ENCODE data around the gene JADE2.

The JADE2 gene

DNA sequence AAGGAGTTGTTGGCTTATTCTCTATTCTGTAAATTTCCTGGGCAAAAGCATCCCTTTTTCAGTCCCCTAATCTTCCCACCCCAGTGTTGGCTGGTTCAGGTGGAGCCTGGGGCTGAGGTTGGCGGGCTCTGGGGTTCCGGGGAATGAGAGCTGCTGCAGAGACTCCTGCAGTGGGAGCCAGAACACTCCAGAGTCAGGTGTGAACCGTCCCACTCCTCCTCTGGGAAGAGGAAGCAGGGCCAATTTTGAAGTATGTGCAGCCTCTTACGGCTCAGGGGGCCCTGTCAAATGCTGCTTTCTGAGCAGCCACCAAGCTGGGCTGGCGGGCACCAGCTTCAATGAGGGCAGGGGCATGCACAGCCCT, 42.8 kb downstream of the JADE2 start:
- H3K79me1 ChIP-seq (replicated peaks; ENCODE audit: low read length, poor library complexity, severe bottlenecking) = peaks cover 59% of the 10 kb centered on the region
- 87% methylated on average over 5 of the region's 5 CpGs for WGBS
- H3K4ac ChIP-seq (ENCODE audit: low read depth in 1 of 2, low read length in 2 of 2) = no peak overlapping the region
- no peak overlapping the region for H4K91ac ChIP-seq (ENCODE audit: low read length)
- peak overlapping the region; percentile 62 for H3K9ac ChIP-seq (ENCODE audit: low read length)
- H4K8ac ChIP-seq (ENCODE audit: low read length) = no peak overlapping the region
- no peak overlapping the region for H2AK5ac ChIP-seq (ENCODE audit: low read length, severe bottlenecking)
- no peak overlapping the region for H3K4me2 ChIP-seq (ENCODE audit: low read length, poor library complexity, severe bottlenecking)
- no peak overlapping the region for H2AFZ ChIP-seq (ENCODE audit: low read depth, low read length)
- no peak overlapping the region for H3K14ac ChIP-seq (ENCODE audit: low read length in 2 of 2)
- H3K23ac ChIP-seq (ENCODE audit: low read length in 2 of 2) = no peak overlapping the region
- DNase-seq = no peak
- no peak overlapping the region for H2BK12ac ChIP-seq (ENCODE audit: low read length in 2 of 2)
- H3K4me1 ChIP-seq (ENCODE audit: control insufficient read depth, insufficient read depth, low read depth, low read length) = peaks cover 22% of the 10 kb centered on the region
- H2BK15ac ChIP-seq (ENCODE audit: low read depth, poor library complexity, severe bottlenecking) = no peak overlapping the region
- H2BK5ac ChIP-seq (ENCODE audit: low read depth, low read length, poor library complexity, severe bottlenecking) = no peak overlapping the region
- peaks cover 85 to 99% of the 10 kb centered on the region in 2 experiments for H3K36me3 ChIP-seq (ENCODE audit: control insufficient read depth in 1 of 2, insufficient read depth in 2 of 2, low read depth in 1 of 2, low read length in 2 of 2)
- H3K4me3 ChIP-seq (ENCODE audit: insufficient read depth in 1 of 2, low read depth in 1 of 2, low read length in 2 of 2) = no peak overlapping the region
- no peaks in the 10 kb centered on the region for H3K27me3 ChIP-seq (ENCODE audit: control insufficient read depth in 1 of 2, insufficient read depth in 1 of 2, low read length in 2 of 2)
- H3K9me3 ChIP-seq (ENCODE audit: control insufficient read depth, low read length) = no peaks in the 10 kb centered on the region
- H3K18ac ChIP-seq (ENCODE audit: low read depth in 1 of 2, low read length in 2 of 2) = peak overlapping the region in 1 of 2 experiments; percentile 41
- no peak overlapping the region for H2BK120ac ChIP-seq (ENCODE audit: low read depth, low read length)
- H3K27ac ChIP-seq (ENCODE audit: low read length, poor library complexity, severe bottlenecking) = no peak overlapping the region

DNA sequence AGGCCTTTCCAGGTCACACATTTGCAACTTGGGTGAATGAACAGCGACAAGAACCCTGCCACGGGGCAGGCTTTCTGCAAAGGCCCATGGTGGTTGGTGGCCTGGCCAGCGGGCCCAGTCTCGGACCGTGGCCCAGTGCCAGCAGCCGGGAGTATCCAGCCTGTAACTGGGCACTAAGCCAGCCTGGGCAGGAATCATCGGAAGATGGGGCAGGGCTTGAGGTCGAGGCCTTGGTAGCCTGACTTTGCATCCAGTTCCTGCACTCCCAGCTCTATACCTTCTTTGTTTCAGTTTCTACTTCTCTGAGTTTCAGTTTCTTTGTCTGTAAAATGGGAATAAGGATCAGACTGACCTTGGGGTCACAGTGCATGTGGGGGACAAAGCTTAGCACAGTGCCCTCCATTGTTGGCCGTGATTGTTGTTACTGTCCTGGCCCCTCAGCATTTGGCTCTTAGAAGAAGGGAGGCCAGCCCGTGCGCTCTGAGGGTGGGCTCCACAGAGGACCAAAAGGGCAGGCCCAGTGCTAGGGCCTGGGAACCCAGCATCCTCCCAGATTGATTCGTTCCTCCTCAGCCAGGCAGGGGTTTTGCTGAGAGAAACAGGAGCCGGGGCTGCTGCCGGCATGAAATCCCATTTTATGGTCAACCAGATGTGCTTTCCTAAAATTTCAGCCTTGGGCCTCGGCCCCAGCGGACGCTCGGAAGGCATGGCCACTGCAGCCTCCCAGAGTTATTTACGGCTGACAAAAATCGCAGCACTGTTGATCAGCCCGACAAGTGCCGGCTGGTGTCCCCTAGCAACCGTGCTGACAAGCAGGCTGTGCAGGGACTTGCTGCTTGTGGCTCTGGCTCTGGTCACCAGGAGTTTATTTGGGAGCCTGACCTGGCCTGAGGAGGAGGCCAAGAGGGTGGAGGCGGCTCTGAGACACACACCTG, 43.6 kb downstream of the JADE2 start:
- H2BK15ac ChIP-seq (ENCODE audit: low read depth, poor library complexity, severe bottlenecking) = no peak overlapping the region

DNA sequence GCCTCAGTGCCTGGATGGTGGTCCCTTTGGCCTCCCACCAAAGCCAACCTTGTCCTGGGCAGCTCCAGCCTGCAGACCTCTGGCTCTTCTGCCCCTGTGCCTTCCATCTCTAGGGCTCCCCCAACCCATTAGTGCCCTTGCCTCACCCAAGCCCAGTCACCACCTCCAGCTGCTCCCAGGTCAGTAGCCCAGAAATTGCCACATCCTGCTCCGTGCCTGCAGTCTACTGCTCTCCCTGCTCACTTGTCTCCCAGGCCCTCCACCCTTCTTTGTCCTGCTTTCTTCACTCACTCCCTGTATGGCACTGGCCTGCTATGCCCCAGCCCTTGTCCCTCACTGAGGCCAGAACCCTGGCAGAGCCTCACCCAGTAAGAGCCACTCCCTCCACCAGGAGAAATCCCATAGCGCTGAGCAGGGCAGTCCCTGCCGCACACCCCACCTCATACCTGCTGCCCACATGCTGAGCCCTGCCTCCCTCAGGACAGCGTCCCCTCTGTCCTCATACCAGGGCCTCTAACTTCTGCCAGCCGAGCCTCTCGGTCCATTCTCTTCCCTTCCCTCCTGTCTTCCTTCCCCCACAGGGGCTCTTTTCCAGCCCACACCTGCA, 44.4 kb downstream of the JADE2 start:
- Histone ChIP-seq H4K91ac (ENCODE audit: low read length) (no peak overlapping the region), H3K27ac (ENCODE audit: low read length, poor library complexity, severe bottlenecking) (no peak overlapping the region), H3K4me1 (ENCODE audit: control insufficient read depth, insufficient read depth, low read depth, low read length) (peaks cover 32% of the 10 kb centered on the region), H3K27me3 (ENCODE audit: control insufficient read depth in 1 of 2, insufficient read depth in 1 of 2, low read length in 2 of 2) (no peaks in the 10 kb centered on the region), H2BK12ac (ENCODE audit: low read length in 2 of 2) (no peak overlapping the region), H3K4me2 (ENCODE audit: low read length, poor library complexity, severe bottlenecking) (no peak overlapping the region), H3K23ac (ENCODE audit: low read length in 2 of 2) (peak overlapping the region in 1 of 2 experiments; percentile 78), H3K14ac (ENCODE audit: low read length in 2 of 2) (no peak overlapping the region), H2AK5ac (ENCODE audit: low read length, severe bottlenecking) (peak overlapping the region; percentile 26), H3K4ac (ENCODE audit: low read depth in 1 of 2, low read length in 2 of 2) (peak overlapping the region in 1 of 2 experiments; percentile 47), H3K36me3 (ENCODE audit: control insufficient read depth in 1 of 2, insufficient read depth in 2 of 2, low read depth in 1 of 2, low read length in 2 of 2) (peaks cover 85 to 98% of the 10 kb centered on the region in 2 experiments), H4K8ac (ENCODE audit: low read length) (no peak overlapping the region), H3K9ac (ENCODE audit: low read length) (peak overlapping the region; percentile 62), H3K18ac (ENCODE audit: low read depth in 1 of 2, low read length in 2 of 2) (no peak overlapping the region), H3K79me1 (replicated peaks; ENCODE audit: low read length, poor library complexity, severe bottlenecking) (peaks cover 53% of the 10 kb centered on the region), H2BK120ac (ENCODE audit: low read depth, low read length) (no peak overlapping the region), H2BK5ac (ENCODE audit: low read depth, low read length, poor library complexity, severe bottlenecking) (no peak overlapping the region), H3K4me3 (ENCODE audit: insufficient read depth in 1 of 2, low read depth in 1 of 2, low read length in 2 of 2) (no peak overlapping the region), H2AFZ (ENCODE audit: low read depth, low read length) (no peak overlapping the region), H3K9me3 (ENCODE audit: control insufficient read depth, low read length) (no peaks in the 10 kb centered on the region), H2BK15ac (ENCODE audit: low read depth, poor library complexity, severe bottlenecking) (no peak overlapping the region)
- no peak for DNase-seq
- WGBS = 96% methylated on average over 6 of the region's 6 CpGs

More for the DNA sequence above, 43.6 kb downstream of the JADE2 start:
- Histone ChIP-seq H4K8ac (ENCODE audit: low read length) (peak overlapping the region; percentile 45), H3K79me1 (replicated peaks; ENCODE audit: low read length, poor library complexity, severe bottlenecking) (peaks cover 57% of the 10 kb centered on the region), H4K91ac (ENCODE audit: low read length) (no peak overlapping the region), H3K23ac (ENCODE audit: low read length in 2 of 2) (no peak overlapping the region), H2BK120ac (ENCODE audit: low read depth, low read length) (no peak overlapping the region), H3K27ac (ENCODE audit: low read length, poor library complexity, severe bottlenecking) (no peak overlapping the region), H3K9me3 (ENCODE audit: control insufficient read depth, low read length) (no peaks in the 10 kb centered on the region), H3K9ac (ENCODE audit: low read length) (peak overlapping the region; percentile 62), H2AFZ (ENCODE audit: low read depth, low read length) (no peak overlapping the region), H3K36me3 (ENCODE audit: control insufficient read depth in 1 of 2, insufficient read depth in 2 of 2, low read depth in 1 of 2, low read length in 2 of 2) (peaks cover 85 to 99% of the 10 kb centered on the region in 2 experiments), H3K27me3 (ENCODE audit: control insufficient read depth in 1 of 2, insufficient read depth in 1 of 2, low read length in 2 of 2) (no peaks in the 10 kb centered on the region), H3K4me3 (ENCODE audit: insufficient read depth in 1 of 2, low read depth in 1 of 2, low read length in 2 of 2) (peak overlapping the region in 1 of 2 experiments; percentile 48), H3K4me2 (ENCODE audit: low read length, poor library complexity, severe bottlenecking) (no peak overlapping the region), H3K4ac (ENCODE audit: low read depth in 1 of 2, low read length in 2 of 2) (peak overlapping the region; percentile 10 to 47), H3K4me1 (ENCODE audit: control insufficient read depth, insufficient read depth, low read depth, low read length) (peaks cover 26% of the 10 kb centered on the region), H2BK12ac (ENCODE audit: low read length in 2 of 2) (no peak overlapping the region), H2BK5ac (ENCODE audit: low read depth, low read length, poor library complexity, severe bottlenecking) (no peak overlapping the region), H3K18ac (ENCODE audit: low read depth in 1 of 2, low read length in 2 of 2) (peak overlapping the region in 1 of 2 experiments; percentile 18), H3K14ac (ENCODE audit: low read length in 2 of 2) (peak overlapping the region in 1 of 2 experiments; percentile 61), H2AK5ac (ENCODE audit: low read length, severe bottlenecking) (no peak overlapping the region)
- 64% methylated on average over 22 of the region's 24 CpGs for WGBS
- DNase-seq = no peak

DNA sequence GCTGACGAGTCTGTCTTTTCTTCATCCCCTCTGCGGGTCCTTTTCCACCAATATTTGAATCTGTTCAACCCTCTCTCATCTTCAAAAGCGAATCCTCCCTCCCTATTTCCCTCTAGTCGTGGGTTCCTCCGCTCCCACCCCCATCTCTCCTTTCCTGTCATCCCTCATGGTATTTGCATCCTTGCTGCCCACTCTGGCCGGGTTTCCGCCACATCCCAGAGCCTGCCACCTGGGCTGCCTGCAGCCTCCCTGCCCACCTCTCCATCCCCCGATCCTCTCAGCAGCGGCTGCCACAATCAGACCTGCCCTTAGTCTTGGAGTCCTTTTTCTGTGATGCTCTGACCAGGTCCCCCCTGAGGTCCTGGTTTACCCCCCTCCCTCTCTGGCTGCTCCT, 44.9 kb downstream of the JADE2 start:
- H3K18ac ChIP-seq (ENCODE audit: low read depth in 1 of 2, low read length in 2 of 2) = no peak overlapping the region
- no peak overlapping the region for H2BK15ac ChIP-seq (ENCODE audit: low read depth, poor library complexity, severe bottlenecking)
- no peak overlapping the region for H4K91ac ChIP-seq (ENCODE audit: low read length)
- H3K79me1 ChIP-seq (replicated peaks; ENCODE audit: low read length, poor library complexity, severe bottlenecking) = peaks cover 55% of the 10 kb centered on the region
- WGBS = 97% methylated on average over 9 of the region's 9 CpGs
- H2AFZ ChIP-seq (ENCODE audit: low read depth, low read length) = no peak overlapping the region
- peak overlapping the region; percentile 62 for H3K9ac ChIP-seq (ENCODE audit: low read length)
- peaks cover 85 to 98% of the 10 kb centered on the region in 2 experiments for H3K36me3 ChIP-seq (ENCODE audit: control insufficient read depth in 1 of 2, insufficient read depth in 2 of 2, low read depth in 1 of 2, low read length in 2 of 2)
- no peak overlapping the region for H2BK120ac ChIP-seq (ENCODE audit: low read depth, low read length)
- H3K9me3 ChIP-seq (ENCODE audit: control insufficient read depth, low read length) = no peaks in the 10 kb centered on the region
- H3K27ac ChIP-seq (ENCODE audit: low read length, poor library complexity, severe bottlenecking) = no peak overlapping the region
- H3K4me1 ChIP-seq (ENCODE audit: control insufficient read depth, insufficient read depth, low read depth, low read length) = peaks cover 37% of the 10 kb centered on the region
- H3K4me3 ChIP-seq (ENCODE audit: insufficient read depth in 1 of 2, low read depth in 1 of 2, low read length in 2 of 2) = no peak overlapping the region
- H3K14ac ChIP-seq (ENCODE audit: low read length in 2 of 2) = no peak overlapping the region
- no peak overlapping the region for H3K4me2 ChIP-seq (ENCODE audit: low read length, poor library complexity, severe bottlenecking)
- H3K27me3 ChIP-seq (ENCODE audit: control insufficient read depth in 1 of 2, insufficient read depth in 1 of 2, low read length in 2 of 2) = no peaks in the 10 kb centered on the region
- H2AK5ac ChIP-seq (ENCODE audit: low read length, severe bottlenecking) = no peak overlapping the region
- no peak overlapping the region for H2BK12ac ChIP-seq (ENCODE audit: low read length in 2 of 2)
- H3K4ac ChIP-seq (ENCODE audit: low read depth in 1 of 2, low read length in 2 of 2) = no peak overlapping the region
- H4K8ac ChIP-seq (ENCODE audit: low read length) = no peak overlapping the region
- H3K23ac ChIP-seq (ENCODE audit: low read length in 2 of 2) = no peak overlapping the region
- H2BK5ac ChIP-seq (ENCODE audit: low read depth, low read length, poor library complexity, severe bottlenecking) = no peak overlapping the region
- no peak for DNase-seq

All from mesenchymal stem cell (in vitro differentiated cells and primary cell).